Mucosa of descending colon (tissue), 3 donors: ENCODE measurements around the gene DLG2. TPM values are rescaled to one million over a fixed set of nuclear protein-coding genes. Genes with fewer than 3 reads are reported as not detected.
A peak's percentile ranks its signal among the peaks of the same experiment; 100 is the strongest.

Experiments used
- ATAC-seq: fragments of 200-7000 bp; cut with Tn5 transposase; one replicate; pipeline ENCODE4 v1.9.1; 2020; ENCODE audit warnings: mild to moderate bottlenecking, moderate library complexity
- DNase-seq, 3 donors: peaks; one replicate each; pipeline ENCODE4 v3.0.0-alpha.2; 2020
- H3K36me3 ChIP-seq: fragments of 200-600 bp; one replicate; pipeline ENCODE4 v1.8.0; 2021; ENCODE audit warnings: low read depth, mild to moderate bottlenecking
- H3K4me1 ChIP-seq: fragments of 200-600 bp; one replicate; pipeline ENCODE4 v1.8.0; 2021; ENCODE audit warnings: low read depth, mild to moderate bottlenecking
- H3K4me3 ChIP-seq: fragments of 200-600 bp; one replicate; pipeline ENCODE4 v1.8.0; 2021; ENCODE audit warnings: mild to moderate bottlenecking
- H3K9me3 ChIP-seq: fragments of 200-600 bp; one replicate; pipeline ENCODE4 v1.8.0; 2021; ENCODE audit warnings: mild to moderate bottlenecking
- intact Hi-C, 2 donors: fragments of 100-400 bp; cut with DNase I in 1 of 2; cut with micrococcal nuclease in 1 of 2; formaldehyde crosslinking; loops; one replicate each; pipeline versions ENCODE4 v1.11.0 to v1.11.1; 2022; cut with DNase I, micrococcal nuclease
- total RNA-seq, 3 donors: library from RNA; stranded (reverse); fragmentation: NEBNext Ultra II Directional in 2 of 3; extraction: Animal tissue kit (Norgen Biotek cat#: 25700) in 2 of 3; gene quantifications; one replicate each; pipeline versions ENCODE4 v1.2.1 to v1.2.4, GENCODE V29; 2021 to 2023
- TF ChIP-seq, protein P1 (sequence below): fragments of 200-600 bp; IDR thresholded peaks from one replicate; pipeline ENCODE4 v1.8.0; 2022; ENCODE audit warnings: antibody characterized with exemption, mild to moderate bottlenecking
- donor health status: DM: no; HTN: no; CAD: no; lungs with moderate emphysema.
- donor health status: DM: no; HTN: no; CAD: no.
- donor health status: DM: no; HTN: yes; CAD: no.

The DLG2 gene
- total RNA-seq, 3 donors from 2014 or later = 2.1 to 11.1 (median 2.4) TPM

DNA sequence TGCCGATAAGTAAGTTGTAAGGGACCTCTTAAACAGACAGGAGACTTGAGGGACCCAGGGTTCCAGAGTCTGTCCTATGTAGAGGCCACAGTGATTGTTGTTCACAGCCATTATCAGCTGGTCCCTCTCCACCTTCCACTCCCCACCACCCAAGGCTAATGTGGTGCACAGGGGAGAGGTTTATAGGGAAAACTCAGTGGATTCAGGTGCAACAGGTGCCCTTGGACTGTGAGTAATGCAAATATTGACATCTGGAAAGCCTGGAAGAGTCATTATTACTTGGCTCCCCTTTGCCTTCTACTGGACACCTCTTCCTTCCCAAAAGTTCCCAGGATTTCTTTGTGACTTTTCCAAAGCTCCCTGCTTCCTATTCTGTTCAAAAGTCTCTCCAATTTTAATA lies 1899.9 kb downstream of the DLG2 start:
- intact Hi-C loops = loop anchor here in 1 of 2 donors (10.0 kb wide), 1 partner anchor 432 kb away; no protein-coding TSS in a partner anchor
- no peak overlapping the region for H3K4me3 ChIP-seq
- DNase-seq (no peak), ATAC-seq (no peak)
- no peaks in the 10 kb centered on the region for H3K9me3 ChIP-seq
- H3K36me3 ChIP-seq = no peaks in the 10 kb centered on the region
- TF ChIP-seq, protein P1, sequence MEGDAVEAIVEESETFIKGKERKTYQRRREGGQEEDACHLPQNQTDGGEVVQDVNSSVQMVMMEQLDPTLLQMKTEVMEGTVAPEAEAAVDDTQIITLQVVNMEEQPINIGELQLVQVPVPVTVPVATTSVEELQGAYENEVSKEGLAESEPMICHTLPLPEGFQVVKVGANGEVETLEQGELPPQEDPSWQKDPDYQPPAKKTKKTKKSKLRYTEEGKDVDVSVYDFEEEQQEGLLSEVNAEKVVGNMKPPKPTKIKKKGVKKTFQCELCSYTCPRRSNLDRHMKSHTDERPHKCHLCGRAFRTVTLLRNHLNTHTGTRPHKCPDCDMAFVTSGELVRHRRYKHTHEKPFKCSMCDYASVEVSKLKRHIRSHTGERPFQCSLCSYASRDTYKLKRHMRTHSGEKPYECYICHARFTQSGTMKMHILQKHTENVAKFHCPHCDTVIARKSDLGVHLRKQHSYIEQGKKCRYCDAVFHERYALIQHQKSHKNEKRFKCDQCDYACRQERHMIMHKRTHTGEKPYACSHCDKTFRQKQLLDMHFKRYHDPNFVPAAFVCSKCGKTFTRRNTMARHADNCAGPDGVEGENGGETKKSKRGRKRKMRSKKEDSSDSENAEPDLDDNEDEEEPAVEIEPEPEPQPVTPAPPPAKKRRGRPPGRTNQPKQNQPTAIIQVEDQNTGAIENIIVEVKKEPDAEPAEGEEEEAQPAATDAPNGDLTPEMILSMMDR = no peak
- H3K4me1 ChIP-seq = no peaks in the 10 kb centered on the region

DNA sequence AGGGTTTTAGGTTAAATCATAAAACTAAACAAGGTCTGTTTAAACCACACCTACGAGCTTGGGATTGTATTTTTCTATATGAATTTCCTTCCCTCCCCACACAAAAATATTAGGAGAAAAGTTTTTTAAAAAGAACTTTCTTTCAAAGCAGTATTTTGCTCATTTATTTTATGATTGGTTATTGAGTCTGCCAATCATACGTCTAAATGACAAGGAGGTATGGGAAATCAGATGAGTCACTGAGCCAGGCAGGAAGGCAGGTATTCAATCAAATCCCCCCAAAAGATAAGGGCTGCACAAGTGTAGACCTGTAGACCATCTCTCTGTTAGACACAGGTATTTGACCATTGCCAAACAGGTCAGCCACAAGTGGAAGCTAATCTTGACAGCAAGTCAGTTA lies 1900.8 kb downstream of the DLG2 start:
- DNase-seq (no peak), ATAC-seq (no peak)
- TF ChIP-seq, protein P1 = no peak
- Histone ChIP-seq H3K4me3 (no peak overlapping the region), H3K4me1 (no peaks in the 10 kb centered on the region), H3K9me3 (no peaks in the 10 kb centered on the region), H3K36me3 (no peaks in the 10 kb centered on the region)
- intact Hi-C loops = loop anchor here in 1 of 2 donors (10.0 kb wide), 1 partner anchor 432 kb away; no protein-coding TSS in a partner anchor

DNA sequence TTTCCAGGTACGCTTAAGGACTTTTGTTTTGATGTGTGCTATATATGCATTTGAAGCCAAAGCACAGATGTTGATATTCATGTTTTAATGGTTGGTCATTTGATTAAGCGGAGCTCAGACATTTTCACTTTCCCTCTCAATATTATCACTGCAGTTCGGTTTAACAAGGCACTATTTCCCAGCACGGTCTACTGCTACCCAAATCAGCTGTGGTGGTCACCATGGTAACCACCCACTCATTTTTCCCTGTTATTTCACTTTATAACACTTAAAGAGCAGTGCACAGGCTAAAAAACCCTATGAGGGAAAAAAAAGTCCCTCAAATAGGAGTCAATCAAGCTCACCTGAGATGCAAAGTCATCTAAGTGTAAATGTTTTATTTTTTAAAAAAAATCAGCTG lies 1901.4 kb downstream of the DLG2 start:
- no peaks in the 10 kb centered on the region for H3K36me3 ChIP-seq
- DNase-seq (no peak), ATAC-seq (no peak)
- H3K9me3 ChIP-seq = no peaks in the 10 kb centered on the region
- no peak overlapping the region for H3K4me3 ChIP-seq
- TF ChIP-seq, protein P1 = no peak
- intact Hi-C loops = loop anchor here in 1 of 2 donors (10.0 kb wide), 1 partner anchor 431 kb away; no protein-coding TSS in a partner anchor
- H3K4me1 ChIP-seq = no peaks in the 10 kb centered on the region

DNA sequence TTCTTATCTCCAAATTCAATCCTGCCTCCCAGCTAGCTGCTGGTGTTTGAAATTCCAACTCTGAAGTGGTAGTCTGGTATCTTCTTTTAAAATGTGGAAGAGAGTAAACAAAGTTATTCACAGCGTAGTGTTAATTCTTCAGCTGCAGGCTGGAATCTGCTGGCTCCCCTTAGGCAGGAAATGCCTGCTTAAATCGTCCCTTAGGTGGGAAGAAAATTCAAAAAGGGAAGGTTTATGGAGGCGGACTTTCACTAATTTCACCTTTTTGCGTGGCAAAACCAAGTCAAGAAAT lies 1901.9 kb downstream of the DLG2 start:
- DNase-seq (no peak), ATAC-seq (no peak)
- H3K9me3 ChIP-seq = no peaks in the 10 kb centered on the region
- no peak overlapping the region for H3K4me3 ChIP-seq
- H3K36me3 ChIP-seq = no peaks in the 10 kb centered on the region
- H3K4me1 ChIP-seq = no peaks in the 10 kb centered on the region
- intact Hi-C loops = loop anchor here in 1 of 2 donors (10.0 kb wide), 1 partner anchor 430 kb away; no protein-coding TSS in a partner anchor
- TF ChIP-seq, protein P1 = no peak

DNA sequence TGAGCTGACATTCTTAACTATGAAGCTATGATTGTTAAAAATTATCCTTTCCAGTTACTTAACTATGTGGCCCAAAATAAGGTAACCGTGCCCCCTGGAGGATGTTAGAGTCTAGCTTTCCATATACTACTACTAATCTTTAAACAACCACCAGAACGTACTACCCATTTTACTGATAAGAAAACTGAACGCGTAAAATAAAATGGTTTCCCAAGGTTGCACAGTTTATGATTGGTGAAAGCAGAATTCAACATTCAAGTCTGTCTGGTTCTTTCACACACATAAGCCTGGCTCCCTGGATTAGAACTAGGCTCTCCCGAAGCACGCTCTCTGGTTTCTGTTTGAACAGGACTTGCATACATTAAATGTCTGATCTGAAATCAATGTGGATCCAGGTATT lies 1903.1 kb downstream of the DLG2 start:
- intact Hi-C loops = loop anchor here in 1 of 2 donors (10.0 kb wide), 1 partner anchor 429 kb away; no protein-coding TSS in a partner anchor
- DNase-seq (peak in 1 of 3 donors; percentile 36), ATAC-seq (no peak)
- no peaks in the 10 kb centered on the region for H3K4me1 ChIP-seq
- no peaks in the 10 kb centered on the region for H3K36me3 ChIP-seq
- no peak overlapping the region for H3K4me3 ChIP-seq
- H3K9me3 ChIP-seq = no peaks in the 10 kb centered on the region
- TF ChIP-seq, protein P1 = no peak
